NCI-H2171 treated with DMSO at 0.1 percent for 48 hours (cell line): ENCODE data around the gene HMGXB4.

ENCODE experiments used
- DNase-seq: peaks from one replicate; lab custom pipeline; 2025; lab: John Stamatoyannopoulos, UW

HMGXB4 gene

DNA sequence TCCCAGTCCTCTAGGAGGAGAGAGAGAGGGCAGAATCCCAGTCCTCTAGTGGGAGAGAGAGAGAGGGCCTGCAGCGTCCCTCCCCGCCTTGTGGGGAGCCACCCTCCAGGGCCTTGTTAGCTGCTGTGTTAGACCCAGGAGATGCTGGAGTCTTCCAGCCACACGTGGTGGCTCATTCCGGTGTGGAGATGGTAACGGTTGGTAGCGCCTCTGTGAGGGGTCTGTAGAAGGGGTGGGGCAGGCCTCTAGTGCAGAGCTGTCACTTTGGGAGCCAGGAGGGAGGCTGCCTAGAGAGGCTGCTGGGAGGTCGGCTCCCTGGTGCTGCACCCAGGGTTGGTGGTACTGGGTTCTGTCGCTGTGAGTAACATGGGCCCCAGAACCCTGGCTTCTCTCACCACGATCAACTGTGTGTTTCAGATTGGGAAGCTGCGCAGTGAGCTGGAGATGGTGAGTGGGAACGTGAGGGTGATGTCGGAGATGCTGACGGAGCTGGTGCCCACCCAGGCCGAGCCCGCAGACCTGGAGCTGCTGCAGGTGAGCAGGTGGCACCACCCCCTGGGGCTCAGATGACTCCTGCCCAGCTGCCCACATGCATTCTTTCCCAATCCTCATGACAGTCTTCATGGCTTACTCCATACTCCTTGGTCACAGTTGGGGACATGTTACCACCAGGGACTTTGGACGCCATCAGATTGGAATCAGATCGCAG, 69.7 kb downstream of the HMGXB4 start:
- DNase-seq = no peak

DNA sequence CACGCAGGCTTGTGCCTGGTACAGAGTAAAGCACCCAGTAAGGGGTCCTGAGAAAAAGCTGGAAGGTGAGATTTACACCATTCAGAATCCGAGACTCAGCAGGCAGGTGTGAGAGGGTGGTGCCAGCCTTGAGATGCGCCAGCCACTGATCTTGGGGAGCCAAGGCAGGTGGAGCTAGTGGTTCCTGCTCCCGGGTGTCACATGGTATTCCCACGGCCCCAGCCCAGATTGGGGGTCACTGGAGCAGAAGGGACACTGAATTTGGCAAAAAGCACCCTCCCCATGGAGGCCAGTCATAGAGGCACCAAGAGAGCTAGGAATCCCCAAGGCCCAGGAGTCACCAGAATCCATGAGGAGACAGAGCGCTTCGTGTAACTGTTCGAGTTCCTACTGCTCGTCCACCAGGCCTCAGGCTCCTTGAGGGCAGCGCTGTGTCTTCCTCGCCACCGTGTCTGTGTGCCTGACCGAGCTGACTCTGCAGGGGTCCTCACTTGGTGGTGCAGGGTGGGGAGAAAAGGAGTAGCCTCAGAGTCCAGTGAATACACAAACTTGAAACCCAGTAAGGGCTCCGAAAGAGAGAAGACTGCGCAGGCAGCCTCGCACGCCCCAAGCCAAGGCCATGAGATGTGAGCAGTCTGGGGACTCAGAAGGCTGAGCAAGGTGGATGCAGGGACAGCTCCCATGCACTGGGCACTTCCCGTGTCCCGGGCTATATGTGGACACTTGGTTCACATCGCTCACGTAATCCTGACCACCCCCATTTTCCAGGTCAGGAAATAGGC, 70.6 kb downstream of the HMGXB4 start:
- DNase-seq = no peak

GRCh38 chr22:35328472-35328885, 71.2 kb downstream of the HMGXB4 start:
- DNase-seq = no peak

DNA sequence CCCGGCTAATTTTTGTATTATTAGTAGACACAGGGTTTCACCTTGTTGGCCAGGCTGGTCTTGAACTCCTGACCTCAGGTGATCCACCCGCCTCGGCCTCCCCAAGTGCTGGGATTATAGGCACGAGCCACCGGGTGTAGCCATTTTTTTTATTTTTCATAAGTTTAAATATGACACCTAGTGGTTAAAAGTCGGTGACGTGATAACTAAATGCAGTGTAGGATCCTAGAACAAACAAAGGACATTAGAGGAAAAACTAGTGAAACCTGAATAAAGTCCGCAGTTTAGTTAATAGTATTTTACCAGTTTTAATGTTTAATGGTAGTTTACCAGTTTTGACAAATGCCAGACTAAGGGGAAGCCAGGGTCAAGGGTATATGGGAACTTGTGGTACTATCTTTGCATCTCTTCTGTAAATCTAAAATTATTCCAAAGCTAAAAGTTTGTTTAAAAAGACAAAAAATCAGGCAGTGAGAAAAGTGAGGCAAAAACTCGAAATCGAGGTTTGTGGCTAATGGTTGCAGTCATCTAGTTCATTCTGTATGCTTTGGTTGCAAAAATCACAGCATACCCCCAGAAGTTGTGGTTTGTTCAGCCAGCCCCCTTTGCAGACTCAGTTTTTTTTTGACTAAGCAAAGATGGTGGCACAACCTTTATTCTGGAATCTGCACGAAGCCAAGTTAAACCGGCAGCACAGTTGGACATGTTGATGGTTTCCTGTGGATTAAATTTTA, 72.0 kb downstream of the HMGXB4 start:
- DNase-seq = no peak

DNA sequence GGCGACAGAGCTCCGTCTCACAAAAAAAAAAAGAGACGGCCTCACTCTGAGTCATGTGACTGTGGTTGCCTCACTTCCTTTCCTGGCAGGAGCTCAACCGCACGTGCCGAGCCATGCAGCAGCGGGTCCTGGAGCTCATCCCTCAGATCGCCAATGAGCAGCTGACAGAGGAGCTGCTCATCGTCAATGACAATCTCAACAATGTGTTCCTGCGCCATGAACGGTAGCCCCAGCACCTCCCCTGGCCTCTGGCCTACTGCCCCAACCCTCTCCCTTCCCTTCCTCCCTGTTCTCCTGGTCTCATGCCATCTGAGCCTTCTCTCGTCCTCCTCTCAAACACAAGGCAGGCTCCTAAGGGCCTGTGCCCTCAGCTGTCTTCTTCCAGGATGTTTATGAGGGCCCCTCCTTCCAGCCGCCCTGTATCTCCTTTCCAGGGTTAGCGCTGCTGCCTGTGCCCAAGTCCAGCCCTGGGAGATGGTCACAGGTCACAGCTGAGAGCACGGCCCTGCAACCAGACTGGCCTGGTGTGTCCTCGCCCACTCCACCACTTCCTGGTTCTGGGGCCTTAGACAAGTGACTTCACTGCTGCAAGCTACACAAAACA, 73.1 kb downstream of the HMGXB4 start:
- no peak for DNase-seq

- DNase-seq = no peak
Measured at GRCh38 chr22:35332278-35332677, 75.0 kb downstream of the HMGXB4 start.

DNA sequence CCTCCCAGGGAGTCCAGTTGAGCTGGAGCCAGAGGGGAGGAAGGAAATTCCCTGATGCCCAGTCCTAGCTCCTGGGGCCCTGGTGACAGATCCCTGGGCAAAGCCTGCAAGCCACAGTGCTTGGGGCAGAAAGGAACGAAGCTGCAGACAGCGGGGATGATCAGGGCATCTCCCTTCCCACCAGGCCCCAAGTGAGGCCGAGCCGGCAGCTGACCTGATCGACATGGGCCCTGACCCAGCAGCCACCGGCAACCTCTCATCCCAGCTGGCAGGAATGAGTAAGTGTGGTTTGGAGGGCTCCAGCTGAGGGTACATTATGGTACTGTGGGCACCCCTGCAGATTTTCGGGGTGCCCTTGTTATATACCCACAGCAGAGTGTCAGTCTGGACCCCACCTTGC, 75.9 kb downstream of the HMGXB4 start:
- no peak for DNase-seq

DNA sequence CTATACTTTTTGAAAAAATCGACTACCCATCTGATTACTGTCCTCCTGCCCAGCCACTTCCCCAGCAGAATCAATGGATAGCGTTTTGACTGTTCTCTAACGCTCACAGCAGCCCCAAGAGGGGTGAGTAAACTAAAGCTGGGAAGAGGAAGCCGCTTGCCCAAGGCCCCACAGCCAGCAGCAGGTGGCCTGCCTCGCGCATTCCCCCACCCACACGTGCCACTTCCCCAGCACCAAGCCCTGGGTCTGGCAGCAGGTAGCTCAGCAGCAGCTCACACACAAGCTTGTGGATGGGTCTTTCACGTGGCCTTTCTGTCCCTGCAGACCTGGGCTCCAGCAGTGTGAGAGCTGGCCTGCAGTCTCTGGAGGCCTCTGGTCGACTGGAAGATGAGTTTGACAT, 76.7 kb downstream of the HMGXB4 start:
- no peak for DNase-seq

- DNase-seq = no peak
Measured at GRCh38 chr22:35335468-35335867, 78.2 kb downstream of the HMGXB4 start.

DNA sequence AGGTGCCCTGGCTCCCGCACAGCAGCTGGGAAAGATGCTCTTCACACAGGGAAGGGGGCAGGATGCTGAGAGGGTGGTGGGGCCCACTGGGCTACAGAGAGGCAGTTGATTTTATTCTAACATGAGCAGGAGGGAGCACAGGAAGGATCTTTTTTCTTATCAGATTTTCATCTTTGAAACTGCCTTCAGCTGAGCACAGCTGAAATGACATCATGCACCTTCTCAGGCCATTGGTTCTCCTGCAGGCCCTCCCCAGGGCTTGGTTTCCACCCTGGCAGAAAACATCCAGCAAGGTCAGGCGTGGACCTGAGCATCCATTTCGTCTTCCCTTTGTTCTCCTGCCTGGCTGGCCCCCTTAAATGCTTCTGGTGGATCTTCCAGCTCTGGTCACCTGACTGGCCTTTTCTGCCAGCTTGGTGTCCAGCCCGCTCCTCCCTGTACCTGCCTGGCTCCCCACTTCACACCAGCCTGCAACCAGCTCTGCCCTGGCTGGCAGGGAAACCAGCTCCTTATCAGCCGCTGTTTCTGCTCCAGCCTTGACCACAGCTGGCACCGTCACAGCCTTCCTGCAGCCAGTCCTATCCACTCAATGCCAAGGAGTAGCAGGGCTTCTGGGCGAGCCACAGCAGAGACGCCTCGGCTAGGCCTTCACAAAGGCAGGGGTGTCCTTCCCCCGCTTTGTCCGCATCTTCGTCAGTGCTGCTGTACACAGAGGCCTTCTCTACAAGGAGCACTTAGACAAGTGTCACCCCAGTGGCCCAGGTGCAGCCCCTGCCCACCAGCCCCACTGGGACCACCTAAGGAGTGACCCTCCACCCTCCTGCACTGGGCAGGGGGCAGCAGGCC, 78.9 kb downstream of the HMGXB4 start:
- DNase-seq = no peak

DNA sequence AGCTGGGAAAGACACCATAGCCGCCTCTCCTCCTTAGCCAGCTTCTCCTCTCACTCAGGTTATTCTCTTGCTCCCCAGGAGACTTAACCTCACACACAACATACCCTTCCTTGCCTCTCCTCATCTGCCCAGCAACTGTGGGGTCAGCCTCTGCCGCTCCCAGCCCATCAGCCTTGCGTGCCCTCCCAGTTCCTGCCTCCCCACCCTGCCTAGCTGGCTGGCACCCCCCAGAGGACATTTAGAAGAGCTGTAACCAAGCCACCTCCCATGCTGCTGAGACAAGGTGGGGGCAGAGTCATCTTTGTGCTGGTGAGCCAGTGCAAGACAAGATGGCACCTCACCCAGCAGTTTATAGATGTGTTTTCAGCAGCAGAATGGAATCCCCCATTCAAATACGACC, 80.6 kb downstream of the HMGXB4 start:
- DNase-seq = no peak

GRCh38 chr22:35341090-35341874, 84.0 kb downstream of the HMGXB4 start:
- no peak for DNase-seq

- DNase-seq = no peak
Measured at GRCh38 chr22:35342390-35342789, 85.1 kb downstream of the HMGXB4 start.

DNA sequence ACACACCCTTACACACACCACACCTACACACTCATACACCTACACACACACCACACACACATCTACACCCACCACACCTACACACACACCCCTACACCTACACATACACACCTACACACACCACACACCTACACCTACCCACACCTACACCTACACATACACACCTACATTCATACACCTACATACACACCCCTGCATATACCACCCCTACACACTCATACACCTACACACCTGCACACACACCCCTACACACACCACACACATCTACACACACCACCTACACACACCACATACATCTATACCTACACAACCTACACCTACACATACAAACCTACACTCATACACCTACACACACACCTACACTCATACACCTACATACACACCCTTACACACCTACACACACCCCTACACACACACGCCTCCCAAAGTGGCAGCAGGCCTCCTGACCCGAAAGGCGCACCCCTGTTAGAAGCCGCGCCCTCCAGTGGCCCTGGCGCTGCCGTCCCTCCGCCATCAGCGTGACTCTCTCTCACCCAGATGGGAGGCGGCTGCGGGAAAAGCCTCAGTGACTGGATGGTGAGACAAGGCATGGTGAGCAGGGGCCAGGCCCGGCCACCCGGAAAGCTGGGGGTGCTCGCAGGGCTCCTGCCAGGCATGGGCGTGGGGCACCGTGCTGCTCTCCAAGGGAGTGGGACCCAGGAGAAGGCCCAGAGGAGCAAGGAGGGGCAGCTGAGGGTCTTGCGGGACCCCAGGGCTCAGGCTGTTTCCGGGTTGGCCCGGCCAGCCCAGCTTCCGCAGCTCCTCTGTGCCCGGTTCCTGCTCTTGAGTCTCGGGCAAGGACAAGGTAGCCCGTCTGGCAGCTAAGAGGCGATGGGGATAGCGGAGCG, 86.6 kb downstream of the HMGXB4 start:
- DNase-seq = no peak

DNA sequence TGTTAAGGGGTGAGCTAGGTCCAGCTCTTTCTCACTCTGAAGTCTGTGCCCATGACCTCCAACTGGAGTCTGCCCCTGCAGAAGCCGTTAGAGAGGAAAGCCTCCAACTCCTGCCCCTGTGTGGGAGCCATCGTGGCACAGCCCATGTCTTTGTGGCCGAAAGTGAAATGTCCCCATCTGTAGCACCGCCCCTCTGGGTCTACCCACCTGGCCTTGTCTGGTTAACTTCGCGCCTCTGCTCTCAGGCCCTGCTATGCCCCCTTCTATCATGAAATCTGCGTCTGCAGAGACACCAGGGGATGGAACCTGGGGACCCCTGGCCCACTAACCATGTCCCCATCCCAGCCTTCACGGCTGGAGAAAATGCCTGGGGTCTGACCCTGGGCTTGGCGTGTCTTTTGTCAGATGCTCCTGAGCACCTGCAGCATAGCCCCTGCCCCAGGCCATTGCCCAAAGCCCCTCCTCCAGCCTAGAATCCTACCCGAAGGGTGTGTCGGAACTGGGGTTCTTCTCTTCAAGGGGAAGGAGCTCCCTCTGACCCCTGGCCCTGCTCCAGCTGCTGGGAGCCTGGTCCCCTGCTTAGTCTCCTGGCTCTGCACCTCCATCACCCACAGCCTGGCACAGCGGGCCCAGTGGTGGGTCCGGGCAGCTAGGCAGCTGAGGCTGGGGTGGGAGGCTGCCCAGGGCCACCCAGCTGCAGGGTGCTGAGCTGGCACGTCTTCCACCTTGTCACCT, 87.8 kb downstream of the HMGXB4 start:
- no peak for DNase-seq
